GM21723 (cell line): ENCODE data around the gene MPDU1.

Experiments used
- ATAC-seq: cut with Tn5 transposase; IDR thresholded peaks from one replicate; pipeline ENCODE4 v1.9.1; 2021; ENCODE audit warnings: mild to moderate bottlenecking, moderate library complexity; ENCODE audit not compliant: unreplicated experiment

Gene MPDU1

DNA sequence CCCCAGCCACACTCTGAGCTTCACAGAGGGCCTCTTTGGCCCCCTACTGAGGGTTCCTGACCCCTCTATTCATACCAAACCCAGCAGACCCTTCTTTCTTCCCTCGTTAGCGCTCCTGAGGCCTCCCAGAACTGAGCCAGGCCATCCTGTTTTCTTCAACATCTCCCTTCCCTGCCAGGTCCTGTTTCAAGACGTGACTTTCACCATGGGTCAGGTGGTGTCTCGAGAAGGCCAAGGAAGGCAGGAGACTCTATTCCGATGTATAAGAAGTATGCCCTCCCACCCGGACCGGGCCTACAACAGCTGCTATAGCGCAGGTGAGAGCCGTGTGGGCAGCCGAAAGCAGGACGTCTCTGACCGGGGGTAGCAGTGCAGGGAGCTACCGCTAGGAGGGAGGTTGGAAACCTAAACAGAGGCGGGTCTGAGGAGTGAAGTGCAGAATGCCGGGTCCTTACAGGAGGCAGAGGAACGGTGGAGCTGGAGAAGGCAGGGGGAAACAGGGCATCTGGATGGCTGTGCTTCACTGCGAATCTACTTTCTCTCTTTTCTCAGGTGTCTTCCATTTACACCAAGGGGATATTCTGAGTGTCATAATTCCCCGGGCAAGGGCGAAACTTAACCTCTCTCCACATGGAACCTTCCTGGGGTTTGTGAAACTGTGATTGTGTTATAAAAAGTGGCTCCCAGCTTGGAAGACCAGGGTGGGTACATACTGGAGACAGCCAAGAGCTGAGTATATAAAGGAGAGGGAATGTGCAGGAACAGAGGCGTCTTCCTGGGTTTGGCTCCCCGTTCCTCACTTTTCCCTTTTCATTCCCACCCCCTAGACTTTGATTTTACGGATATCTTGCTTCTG, 23.3 kb upstream of the MPDU1 start:
- no peak for ATAC-seq

DNA sequence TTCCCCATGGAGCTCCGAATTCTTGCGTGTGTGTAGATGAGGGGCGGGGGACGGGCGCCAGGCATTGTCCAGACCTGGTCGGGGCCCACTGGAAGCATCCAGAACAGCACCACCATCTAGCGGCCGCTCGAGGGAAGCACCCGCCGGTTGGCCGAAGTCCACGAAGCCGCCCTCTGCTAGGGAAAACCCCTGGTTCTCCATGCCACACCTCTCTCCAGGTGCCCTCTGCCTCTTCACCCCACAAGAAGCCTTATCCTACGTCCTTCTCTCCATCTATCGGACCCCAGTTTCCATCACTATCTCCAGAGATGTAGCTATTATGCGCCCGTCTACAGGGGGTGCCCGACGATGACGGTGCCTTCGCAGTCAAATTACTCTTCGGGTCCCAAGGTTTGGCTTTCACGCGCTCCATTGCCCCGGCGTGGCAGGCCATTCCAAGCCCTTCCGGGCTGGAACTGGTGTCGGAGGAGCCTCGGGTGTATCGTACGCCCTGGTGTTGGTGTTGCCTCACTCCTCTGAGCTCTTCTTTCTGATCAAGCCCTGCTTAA, 22.6 kb upstream of the MPDU1 start:
- peak; percentile 62 for ATAC-seq

DNA sequence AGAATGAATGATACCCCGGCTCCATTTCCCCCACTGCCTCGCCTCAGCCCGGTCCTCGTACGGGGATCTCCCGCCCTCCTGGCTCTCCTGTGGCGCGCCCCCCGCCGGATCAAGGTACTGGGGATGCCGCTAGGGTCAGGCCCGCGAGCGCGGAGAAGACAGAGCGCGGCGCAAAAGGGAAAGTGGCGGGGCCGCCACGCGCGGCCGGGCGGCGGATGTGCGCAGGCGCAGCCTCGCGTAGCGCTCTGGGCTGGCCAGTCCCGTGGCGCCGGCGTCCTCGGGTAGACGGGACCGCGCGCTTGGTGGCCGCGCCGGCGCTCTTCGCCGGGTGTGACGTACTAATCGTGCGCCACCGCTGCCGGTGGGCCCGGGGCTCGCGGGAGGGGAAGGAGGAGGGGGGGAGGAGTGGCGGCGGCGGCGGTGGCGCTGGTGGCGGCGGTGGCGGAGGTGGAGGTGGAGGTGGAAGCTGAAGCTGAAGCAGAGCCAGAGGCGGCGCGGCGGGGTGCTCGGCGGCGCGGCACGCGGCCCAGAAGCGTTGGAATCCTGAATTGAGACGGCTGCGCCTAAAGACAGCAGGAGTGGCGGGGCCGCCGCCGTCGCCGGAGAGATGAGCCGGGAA, 22.0 kb upstream of the MPDU1 start, which contains the start of gene SENP3:
TSS of gene SENP3 (plus strand) at position 331 of the 619 bp plus-strand sequence. CDS start 1,158 bp downstream, outside the sequence.
- peak; percentile 49 for ATAC-seq

DNA sequence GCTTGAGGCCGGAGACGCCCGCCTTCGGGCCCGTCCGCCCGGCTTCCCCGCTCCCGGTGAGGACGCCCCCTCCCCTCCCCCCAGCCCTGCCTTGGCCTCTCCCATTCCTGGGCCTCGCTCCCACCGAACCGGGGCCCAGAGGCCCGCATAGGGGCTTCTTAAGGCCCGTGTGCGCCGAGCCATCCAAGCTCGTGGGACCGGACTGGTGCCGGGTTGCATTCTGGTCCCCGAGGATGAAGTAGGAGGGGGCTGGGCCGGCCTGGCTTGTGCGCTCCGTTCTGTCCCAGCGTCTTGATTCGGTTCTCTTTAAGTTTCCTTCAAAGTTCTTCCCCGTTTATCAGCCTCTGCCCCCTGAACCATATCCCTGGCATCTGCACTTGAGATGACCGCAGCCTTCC, 21.4 kb upstream of the MPDU1 start:
- ATAC-seq, result peak; percentile 12

DNA sequence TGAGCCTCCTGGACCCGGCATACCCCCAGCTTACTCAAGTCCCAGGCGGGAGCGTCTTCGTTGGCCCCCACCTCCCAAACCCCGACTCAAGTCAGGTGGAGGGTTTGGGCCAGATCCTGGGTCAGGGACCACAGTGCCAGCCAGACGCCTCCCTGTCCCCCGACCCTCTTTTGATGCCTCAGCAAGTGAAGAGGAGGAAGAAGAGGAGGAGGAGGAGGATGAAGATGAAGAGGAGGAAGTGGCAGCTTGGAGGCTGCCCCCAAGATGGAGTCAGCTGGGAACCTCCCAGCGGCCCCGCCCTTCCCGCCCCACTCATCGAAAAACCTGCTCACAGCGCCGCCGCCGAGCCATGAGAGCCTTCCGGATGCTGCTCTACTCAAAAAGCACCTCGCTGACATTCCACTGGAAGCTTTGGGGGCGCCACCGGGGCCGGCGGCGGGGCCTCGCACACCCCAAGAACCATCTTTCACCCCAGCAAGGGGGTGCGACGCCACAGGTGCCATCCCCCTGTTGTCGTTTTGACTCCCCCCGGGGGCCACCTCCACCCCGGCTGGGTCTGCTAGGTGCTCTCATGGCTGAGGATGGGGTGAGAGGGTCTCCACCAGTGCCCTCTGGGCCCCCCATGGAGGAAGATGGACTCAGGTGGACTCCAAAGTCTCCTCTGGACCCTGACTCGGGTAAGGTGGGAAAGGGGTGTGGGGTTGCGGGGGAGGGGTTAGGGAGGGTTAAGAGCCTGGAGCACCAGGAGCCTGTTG, 20.4 kb upstream of the MPDU1 start:
- no peak for ATAC-seq

DNA sequence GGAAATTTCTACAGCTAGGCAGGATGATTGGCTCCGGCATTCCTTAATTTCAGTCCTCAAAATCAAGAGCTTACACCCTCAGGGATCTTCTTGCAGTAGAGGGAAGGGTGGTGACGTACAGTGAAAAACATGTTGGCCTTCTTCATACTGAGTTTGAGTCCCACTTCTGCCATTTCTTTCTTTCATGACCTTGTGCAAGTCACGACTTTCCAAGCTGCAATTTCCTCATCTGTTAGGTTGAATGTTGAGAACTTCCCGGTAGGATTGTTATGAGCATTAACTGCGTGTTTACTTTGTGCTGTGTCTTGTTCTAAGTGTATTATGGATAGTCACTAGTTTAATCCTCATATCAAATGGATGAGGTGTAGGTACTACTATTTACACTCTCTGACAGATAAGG, 14.1 kb upstream of the MPDU1 start:
- ATAC-seq, result no peak

DNA sequence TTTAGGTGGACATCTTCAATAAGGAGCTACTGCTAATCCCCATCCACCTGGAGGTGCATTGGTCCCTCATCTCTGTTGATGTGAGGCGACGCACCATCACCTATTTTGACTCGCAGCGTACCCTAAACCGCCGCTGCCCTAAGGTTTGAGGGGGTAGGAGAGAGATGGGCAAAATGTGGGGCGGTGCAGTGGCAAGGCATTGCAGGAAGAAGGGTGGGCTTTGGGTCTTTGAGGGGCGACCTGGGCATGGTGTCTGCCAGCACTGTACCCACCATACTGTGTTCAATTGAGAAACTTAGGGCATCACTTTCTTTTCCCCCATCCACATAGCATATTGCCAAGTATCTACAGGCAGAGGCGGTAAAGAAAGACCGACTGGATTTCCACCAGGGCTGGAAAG, 13.3 kb upstream of the MPDU1 start:
- ATAC-seq, result no peak

DNA sequence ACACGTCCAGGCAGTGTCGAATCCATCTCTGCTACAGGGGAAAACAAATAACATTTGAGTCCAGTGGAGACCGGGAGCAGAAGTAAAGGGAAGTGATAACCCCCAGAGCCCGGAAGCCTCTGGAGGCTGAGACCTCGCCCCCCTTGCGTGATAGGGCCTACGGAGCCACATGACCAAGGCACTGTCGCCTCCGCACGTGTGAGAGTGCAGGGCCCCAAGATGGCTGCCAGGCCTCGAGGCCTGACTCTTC, 11.4 kb upstream of the MPDU1 start:
- peak; percentile 89 for ATAC-seq

DNA sequence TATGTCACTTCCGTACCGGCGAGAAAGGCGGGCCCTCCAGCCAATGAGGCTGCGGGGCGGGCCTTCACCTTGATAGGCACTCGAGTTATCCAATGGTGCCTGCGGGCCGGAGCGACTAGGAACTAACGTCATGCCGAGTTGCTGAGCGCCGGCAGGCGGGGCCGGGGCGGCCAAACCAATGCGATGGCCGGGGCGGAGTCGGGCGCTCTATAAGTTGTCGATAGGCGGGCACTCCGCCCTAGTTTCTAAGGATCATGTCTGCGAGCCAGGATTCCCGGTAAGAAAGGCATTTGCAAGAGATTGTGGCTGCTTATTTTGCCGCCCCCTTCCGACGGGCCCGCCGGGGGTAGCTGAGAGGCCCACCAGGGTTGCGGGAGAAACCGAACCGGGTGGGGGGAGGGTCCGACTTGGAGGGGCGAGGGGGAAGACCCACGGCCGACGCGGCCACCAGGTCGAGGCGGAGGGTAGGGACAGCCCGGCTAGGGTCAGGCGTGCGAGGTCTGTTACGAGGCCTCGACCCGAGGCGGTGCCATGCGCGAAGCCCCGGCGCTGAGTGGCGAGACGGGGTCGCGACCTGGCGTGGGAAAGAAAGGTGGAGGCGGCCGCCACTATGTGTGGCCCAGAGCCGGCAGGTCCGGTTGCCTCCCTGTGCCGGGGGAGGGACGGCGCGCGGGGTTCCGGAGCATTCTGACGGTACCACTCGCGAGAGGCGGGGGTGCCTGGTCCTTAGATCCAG, 10.9 kb upstream of the MPDU1 start:
- ATAC-seq, result peak; percentile 5

DNA sequence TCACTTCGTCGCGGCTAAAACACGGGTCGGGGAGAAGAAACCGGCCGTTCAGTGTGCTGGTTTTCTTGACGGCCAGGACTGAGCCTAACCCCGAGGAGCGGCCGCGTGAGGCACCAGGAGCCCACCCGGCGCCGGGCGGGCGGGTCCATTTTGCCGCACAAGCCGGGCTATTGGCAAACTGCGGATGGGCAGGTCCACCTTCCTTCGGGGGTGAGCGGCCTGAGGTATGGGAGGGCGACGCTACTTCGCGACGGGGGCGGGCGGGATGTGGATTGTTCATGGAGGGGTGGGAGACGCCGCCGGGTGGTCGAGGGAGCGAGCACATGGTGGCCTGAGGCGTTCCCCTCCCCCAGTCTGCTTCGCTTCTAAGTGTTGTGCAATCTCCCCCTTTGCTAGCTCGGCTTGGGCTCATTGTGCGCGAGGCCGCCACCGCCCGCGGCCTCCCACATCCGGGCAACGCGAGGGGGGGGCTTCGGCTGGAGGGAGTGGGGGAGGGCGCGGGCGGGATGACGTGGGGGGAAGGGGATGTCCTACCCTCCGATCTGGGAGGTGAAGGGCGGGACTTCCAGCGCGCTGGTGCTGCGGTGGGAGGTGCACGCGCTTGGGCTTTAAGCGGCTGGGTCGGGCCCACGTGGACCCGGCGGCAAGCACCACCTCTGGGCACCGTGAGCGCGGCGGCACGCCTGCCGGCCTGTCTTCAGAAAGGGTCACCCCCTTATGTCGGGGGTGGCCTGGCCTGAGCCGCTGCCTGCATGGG, 10.2 kb upstream of the MPDU1 start:
- ATAC-seq, result peak; percentile 28

DNA sequence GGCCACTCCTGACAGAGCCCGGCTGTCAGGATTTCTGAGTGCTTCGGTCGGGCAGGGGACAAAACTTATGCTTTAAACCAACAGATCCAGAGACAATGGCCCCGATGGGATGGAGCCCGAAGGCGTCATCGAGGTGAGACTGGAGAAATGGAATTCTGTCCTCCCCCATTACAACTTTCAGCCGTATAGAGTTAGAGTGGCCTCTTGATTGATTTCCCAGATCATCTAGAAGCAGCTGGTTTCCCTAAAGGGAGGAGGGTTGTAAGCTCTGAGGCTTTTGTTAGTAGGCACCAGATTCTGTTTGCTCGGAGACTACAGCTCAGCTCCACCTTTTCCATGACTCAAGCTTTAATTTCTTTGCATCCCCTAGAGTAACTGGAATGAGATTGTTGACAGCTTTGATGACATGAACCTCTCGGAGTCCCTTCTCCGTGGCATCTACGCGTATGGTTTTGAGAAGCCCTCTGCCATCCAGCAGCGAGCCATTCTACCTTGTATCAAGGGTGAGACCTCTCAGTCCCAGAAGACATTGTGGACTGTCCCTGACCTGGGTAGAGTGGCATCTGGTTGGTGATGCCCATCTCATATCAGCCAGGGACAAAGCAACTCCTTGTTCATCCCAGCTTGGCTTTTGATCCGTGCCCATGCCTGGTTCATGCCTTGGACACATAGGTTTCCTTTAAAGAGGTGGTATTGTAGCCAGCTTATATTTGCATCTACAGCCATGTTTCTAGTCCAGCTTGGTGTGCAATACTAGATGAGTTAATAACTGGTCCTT, 9.3 kb upstream of the MPDU1 start:
- no peak for ATAC-seq

DNA sequence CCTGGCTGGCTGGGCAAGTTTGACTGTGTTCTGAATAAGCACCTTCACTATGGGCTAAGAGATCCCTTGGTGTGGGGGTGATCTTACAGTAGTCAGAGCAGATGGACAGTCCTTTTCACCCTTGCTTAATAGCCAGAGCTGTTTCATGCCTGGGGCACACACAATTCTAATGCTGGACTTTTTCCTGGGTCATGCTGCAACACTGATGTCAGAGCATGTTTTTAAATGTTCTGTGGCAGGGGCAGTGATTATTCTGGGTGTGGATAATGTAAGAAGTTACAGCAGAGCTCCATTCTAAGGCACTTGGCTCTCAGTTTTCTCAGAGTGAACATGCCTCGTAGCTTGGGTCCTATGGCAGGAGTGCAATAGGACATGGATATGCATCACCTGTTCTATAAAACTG, 8.2 kb upstream of the MPDU1 start:
- no peak for ATAC-seq

DNA sequence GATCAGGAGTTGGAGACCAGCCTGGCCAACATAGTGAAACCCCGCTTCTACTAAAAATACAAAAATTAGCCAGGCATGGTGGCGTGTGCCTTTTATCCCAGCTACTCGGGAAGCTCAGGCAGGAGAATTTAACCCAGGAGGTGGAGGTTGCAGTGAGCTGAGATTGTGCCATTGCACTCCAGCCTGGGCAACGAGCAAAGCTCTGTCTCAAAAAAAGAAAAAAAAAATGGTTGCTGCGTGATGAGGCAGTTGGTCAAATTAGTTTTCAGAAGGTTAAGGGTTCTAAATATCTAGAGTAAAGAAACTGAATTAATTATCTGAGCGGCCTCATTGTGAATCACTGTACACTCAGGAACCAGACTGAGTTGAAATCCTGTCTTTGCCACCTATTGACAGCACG, 7.7 kb upstream of the MPDU1 start:
- ATAC-seq, result no peak

DNA sequence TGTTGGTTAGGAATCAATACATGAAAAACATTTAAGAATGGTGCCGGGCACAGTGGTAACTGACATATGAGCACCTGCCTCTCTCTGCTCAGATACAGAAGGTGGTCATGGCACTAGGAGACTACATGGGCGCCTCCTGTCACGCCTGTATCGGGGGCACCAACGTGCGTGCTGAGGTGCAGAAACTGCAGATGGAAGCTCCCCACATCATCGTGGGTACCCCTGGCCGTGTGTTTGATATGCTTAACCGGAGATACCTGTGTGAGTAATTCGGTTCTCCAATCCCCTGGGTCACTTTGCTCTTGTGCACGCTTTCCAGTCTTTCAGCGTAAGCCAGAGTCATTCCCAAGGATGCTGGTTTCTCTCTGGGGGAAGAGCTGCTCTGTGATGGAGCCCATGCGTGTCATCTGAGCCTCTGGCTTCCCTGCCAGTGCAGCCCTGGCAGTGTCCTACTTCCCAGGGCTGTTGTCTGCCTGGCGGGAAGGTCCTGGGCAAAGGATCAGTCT, 7.2 kb upstream of the MPDU1 start:
- ATAC-seq, result no peak

DNA sequence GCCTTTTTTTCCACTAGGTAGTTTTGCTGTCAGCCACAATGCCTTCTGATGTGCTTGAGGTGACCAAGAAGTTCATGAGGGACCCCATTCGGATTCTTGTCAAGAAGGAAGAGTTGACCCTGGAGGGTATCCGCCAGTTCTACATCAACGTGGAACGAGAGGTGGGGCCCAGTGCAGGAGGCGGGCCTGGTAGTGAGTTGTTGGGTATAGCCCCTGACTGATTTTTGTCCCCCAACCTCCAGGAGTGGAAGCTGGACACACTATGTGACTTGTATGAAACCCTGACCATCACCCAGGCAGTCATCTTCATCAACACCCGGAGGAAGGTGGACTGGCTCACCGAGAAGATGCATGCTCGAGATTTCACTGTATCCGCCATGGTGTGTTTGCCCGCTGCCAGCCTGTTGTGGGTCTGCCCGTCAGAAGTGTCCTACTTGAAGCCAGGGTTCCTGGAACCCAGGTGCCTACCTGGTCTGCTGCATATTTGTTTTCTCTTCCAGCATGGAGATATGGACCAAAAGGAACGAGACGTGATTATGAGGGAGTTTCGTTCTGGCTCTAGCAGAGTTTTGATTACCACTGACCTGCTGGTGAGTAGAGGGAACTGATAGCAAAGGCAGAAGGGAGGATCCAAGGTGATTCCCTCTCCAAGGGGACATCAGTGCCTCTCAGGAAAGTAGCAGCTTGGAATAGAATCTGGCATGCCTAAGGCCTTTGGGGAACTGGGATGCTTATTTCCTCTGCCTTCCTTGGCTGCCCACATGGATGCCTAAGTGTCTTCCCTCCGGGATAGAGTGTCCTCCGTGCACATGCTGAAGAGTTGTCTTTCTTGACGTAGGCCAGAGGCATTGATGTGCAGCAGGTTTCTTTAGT, 6.1 kb upstream of the MPDU1 start:
- no peak for ATAC-seq

DNA sequence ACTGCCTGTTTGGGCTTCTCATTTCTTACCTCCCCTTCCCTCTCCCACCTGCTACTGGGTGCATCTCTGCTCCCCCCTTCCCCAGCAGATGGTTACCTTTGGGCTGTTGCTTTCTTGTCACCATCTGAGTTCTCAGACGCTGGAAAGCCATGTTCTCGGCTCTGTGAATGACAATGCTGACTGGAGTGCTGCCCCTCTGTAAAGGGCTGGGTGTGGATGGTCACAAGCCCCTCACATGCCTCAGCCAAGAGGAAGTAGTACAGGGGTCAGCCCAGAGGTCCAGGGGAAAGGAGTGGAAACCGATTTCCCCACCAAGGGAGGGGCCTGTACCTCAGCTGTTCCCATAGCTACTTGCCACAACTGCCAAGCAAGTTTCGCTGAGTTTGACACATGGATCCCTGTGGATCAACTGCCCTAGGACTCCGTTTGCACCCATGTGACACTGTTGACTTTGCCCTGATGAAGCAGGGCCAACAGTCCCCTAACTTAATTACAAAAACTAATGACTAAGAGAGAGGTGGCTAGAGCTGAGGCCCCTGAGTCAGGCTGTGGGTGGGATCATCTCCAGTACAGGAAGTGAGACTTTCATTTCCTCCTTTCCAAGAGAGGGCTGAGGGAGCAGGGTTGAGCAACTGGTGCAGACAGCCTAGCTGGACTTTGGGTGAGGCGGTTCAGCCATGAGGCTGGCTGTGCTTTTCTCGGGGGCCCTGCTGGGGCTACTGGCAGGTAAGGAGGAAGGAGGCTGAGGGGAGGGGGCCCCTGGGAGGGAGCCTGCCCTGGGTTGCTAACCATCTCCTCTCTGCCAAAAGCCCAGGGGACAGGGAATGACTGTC, 4.4 kb upstream of the MPDU1 start, which contains the start of gene CD68:
TSS of gene CD68 (plus strand) at position 638 of the 833 bp plus-strand sequence. CDS start at position 678, 40 bp downstream.
- no peak for ATAC-seq

DNA sequence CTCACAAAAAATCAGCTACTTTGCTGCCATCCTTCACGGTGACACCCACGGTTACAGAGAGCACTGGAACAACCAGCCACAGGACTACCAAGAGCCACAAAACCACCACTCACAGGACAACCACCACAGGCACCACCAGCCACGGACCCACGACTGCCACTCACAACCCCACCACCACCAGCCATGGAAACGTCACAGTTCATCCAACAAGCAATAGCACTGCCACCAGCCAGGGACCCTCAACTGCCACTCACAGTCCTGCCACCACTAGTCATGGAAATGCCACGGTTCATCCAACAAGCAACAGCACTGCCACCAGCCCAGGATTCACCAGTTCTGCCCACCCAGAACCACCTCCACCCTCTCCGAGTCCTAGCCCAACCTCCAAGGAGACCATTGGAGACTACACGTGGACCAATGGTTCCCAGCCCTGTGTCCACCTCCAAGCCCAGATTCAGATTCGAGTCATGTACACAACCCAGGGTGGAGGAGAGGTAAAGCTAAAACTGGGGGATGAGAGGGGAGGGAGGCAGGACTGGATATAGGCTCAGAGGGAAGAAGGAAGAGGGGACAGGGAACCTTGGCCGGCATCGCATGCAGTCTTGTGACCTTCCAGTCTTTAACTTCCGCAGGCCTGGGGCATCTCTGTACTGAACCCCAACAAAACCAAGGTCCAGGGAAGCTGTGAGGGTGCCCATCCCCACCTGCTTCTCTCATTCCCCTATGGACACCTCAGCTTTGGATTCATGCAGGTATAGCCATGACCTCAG, 3.6 kb upstream of the MPDU1 start:
- ATAC-seq, result no peak
